NCI-H82 treated with DMSO at 0.1 percent for 48 hours (cell line): Measurements from ENCODE around the gene AMN.

ENCODE experiments used
- DNase-seq: peaks from one replicate; lab custom pipeline; 2025; ENCODE audit not compliant: unreplicated experiment; lab: John Stamatoyannopoulos, UW

The AMN gene

GRCh38 chr14:102927346-102927877 is 4.9 kb downstream of the AMN start:
- no peak for DNase-seq

DNA sequence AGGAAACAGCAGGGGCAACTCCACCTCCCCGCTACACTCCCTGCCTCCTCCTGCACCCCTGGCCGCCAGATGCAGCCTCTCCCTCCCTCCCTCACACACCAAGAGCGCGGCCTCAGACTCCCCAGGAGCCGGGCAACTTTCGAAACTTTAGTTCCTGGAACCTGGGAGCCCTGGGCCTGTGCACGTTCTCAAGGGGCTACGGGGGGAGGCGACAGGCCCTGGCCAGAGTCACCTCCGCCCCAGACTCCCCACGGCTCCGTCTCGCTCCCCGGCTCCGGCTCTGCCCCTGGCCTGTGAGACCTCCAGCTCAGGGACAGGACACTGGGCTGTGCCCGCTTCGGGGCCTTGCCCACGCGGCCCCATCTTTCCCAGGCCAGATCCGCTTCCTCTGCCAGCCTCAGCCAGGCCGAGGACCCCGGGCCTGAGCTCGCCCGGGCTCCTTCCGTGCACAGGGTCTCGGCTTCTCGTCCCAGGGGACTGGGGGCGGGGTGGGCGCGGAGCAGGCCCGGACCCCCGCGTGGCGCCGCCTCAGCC is 5.5 kb downstream of the AMN start:
- no peak for DNase-seq

DNA sequence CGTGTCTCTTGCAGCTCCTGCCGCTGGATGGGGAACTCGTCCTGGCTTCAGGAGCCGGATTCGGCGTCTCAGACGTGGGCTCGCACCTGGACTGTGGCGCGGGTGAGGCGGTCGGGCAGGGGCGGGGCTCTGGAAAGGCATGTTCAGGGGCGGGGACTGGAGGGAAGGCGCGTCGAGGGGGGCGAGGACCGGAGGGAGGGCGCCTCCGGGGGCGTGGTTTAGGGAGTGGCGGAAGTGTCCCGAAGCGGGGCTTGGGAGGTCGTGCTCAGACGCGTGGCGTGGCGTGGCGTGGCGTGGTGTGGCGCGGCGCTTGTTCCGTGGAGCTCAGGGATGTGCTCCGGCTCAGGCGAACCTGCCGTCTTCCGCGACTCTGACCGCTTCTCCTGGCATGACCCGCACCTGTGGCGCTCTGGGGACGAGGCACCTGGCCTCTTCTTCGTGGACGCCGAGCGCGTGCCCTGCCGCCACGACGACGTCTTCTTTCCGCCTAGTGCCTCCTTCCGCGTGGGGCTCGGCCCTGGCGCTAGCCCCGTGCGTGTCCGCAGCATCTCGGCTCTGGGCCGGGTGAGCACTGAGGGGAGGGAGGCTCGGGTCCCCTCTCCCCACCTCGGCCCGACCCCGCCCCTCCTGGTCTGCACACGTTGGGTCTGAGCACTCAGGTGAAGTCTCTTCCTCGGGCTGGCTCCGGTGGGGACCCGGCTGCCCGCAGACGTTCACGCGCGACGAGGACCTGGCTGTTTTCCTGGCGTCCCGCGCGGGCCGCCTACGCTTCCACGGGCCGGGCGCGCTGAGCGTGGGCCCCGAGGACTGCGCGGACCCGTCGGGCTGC is 6.2 kb downstream of the AMN start:
- peak; percentile 64 for DNase-seq

DNA sequence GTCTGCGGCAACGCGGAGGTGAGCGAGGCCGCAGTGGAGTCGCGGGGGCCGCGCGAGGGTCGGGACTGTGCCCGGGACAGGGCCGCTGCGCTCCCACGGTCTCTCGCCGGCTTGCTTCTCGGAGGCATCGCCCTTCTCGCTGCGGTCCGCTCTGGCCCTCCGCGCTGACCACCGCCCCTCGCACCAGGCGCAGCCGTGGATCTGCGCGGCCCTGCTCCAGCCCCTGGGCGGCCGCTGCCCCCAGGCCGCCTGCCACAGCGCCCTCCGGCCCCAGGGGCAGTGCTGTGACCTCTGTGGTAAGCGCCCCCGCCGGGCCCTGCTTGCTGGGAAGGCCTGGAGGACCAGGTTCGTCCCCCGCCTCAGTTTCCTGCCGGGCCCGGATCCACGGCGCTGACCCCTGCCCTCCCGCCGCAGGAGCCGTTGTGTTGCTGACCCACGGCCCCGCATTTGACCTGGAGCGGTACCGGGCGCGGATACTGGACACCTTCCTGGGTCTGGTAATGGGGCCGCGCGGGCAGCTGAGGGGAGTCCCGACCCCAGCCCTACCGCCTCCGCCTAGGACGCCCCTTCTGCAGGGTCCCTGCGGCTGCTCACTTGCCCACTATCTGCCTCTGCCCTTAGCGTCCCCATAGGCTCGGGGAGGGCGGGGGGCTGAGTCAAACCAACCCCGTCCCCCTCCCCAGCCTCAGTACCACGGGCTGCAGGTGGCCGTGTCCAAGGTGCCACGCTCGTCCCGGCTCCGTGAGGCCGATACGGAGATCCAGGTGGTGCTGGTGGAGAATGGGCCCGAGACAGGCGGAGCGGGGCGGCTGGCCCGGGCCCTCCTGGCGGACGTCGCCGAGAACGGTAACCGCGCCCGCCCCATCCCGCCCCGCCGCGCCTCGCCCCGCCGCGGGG is 7.0 kb downstream of the AMN start:
- DNase-seq, result no peak

DNA sequence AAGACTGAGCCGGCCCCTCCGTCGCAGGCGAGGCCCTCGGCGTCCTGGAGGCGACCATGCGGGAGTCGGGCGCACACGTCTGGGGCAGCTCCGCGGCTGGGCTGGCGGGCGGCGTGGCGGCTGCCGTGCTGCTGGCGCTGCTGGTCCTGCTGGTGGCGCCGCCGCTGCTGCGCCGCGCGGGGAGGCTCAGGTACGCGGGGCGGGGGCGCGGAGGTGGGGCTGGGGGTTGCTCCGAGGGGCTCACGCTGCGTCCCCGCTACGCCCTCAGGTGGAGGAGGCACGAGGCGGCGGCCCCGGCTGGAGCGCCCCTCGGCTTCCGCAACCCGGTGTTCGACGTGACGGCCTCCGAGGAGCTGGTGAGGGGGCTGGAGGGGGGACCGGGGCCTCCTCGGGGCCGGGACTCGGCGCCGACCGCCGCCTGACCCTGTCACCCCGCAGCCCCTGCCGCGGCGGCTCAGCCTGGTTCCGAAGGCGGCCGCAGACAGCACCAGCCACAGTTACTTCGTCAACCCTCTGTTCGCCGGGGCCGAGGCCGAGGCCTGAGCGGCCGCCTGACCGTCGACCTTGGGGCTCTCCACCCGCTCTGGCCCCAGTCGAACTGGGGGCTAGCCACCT is 7.8 kb downstream of the AMN start:
- no peak for DNase-seq

DNA sequence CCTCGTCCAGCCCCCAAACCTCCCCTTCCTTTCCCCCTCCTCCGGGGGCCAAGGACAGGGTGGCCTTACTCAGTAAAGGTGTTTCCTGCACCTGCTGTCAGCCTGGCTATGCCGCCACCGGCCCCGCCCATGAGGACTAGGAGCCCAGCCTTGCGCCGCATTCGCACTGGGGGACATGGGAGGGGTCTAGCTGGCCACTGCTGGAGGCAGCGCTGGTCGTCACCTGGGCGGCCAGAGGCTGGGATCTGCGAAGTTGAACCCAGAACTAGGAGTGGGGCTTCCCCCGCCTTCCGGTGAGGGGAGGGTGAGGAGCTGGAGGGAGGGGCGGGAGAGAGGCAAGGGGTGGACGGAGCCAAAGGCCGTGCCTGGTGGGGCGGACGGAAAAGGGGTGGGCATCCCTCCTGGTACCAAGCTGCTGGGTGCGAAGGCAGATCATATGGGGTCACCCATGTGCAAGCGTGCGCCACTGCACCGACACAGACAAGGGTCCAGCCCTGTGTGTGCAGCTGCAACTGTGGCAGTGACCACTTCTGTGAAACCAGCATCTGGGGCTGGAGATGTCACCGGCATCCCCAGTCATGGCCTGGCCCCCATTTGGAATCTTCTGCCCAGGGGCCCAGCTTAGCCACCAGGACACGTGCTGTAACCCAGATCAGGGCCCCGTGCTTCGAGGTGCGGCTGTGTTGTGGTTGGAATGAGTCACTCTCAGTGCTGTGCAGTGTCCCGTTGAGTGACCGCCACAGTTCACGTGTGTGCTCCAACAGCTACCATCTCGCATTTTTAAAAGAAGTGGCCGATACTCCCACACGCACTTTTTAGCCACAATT is 8.5 kb downstream of the AMN start:
- no peak for DNase-seq

GRCh38 chr14:102931580-102932285 is 9.3 kb downstream of the AMN start:
- no peak for DNase-seq

DNA sequence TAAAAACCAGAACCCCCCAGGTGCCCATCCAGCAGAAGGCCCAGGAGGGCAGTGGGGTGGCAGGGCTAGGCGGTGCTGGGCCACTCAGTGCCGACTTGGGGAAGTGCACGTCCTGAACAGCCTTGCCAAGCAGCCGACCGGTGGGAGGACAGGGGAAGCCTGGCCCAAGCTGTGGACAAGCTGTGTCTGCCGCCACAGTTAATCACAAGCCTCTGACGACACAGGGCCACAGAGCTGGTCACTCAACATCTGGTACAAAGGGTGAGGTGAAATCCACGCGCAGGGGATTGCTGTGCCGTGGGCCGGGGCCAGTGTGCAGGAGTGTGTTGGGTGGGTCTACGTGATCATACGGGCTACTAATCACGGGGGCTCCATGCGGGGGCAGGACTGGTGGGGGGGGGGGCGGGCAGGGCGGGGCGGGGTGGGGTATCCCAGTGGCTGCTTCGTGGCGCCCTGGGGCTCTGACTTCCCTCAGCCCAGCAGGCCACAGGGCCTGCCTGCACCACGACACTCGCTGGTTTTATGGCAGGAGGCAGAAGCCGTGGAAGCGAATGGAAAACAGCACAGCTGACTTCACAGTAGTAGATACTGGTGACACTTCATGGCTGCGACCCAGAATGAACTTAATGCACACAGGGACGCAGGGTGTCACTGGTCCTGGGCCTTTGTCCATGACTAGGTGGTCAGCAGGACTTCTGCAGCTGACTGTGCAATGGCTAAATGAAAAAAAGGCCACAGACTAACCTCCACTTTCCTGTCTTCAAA is 10.2 kb downstream of the AMN start:
- DNase-seq, result no peak

DNA sequence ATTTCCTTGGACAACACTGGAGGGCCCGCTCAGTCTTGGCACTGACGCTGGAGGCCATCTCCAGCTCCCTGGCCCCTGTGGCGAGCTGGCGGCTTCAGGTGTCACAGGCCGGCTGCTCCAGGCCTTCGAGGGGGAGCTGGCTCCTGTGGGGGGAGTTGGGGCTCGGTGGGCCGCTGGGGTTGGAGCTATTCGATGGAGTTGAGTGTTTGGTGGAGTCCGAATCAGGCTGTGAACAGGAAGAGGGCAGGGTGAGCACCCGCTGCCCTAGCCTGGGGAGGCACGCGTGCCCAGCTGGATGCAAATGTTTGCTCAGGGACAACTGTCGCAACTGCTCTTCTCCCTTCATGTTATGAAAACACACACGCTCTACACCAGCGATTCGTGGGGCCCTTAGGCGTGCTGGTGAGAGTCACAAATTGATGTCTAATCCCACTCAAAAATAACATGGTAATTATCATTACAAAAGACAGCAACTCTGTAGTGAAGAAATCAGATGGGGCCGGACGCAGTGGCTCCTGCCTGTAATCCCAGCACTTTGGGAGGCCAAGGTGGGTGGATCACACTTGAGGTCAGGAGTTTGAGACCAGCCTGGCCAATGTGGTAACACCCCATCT is 11.3 kb downstream of the AMN start:
- no peak for DNase-seq

- DNase-seq, result no peak
Observed at GRCh38 chr14:102935756-102936155, 13.3 kb downstream of the AMN start.

- no peak for DNase-seq
Observed at GRCh38 chr14:102937331-102938175, 15.1 kb downstream of the AMN start.

GRCh38 chr14:102938191-102938590 is 15.7 kb downstream of the AMN start:
- DNase-seq, result no peak

GRCh38 chr14:102939329-102939728 is 16.9 kb downstream of the AMN start:
- no peak for DNase-seq

DNA sequence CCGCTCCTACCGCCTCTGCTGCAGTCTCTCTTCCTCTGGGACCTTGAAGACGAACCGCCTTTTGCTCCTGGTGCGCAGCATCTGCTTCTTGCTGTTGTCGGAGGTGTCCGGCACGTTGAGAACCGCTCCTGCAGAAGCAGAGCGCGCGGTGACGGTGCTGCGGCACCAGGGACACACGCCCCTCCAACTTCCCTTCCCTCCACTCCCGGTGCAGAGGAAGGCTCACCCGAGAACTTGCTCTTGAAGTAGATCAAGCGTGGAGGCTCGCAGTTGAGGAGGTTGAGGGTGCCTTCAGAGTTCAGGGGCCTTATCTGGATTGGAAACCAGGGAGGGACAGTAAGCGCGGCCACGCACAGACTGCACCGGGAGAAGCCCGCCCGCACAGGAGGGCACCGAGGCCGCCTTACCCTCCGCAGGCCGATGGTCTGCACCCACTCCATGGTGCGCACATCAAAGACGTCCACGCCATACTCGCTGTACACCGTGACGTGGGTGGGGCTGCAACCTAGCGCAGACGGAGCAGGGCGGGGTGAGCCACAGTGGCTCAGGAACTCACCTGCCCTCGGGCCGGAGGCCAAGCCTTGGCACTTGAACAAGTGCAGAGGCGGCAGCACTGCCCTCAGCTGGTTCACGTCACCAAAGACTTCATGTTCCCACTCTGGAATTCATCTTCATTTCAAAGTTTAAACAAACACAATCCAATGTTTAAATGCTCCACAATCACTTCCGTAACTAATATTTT is 17.5 kb downstream of the AMN start:
- no peak for DNase-seq

DNA sequence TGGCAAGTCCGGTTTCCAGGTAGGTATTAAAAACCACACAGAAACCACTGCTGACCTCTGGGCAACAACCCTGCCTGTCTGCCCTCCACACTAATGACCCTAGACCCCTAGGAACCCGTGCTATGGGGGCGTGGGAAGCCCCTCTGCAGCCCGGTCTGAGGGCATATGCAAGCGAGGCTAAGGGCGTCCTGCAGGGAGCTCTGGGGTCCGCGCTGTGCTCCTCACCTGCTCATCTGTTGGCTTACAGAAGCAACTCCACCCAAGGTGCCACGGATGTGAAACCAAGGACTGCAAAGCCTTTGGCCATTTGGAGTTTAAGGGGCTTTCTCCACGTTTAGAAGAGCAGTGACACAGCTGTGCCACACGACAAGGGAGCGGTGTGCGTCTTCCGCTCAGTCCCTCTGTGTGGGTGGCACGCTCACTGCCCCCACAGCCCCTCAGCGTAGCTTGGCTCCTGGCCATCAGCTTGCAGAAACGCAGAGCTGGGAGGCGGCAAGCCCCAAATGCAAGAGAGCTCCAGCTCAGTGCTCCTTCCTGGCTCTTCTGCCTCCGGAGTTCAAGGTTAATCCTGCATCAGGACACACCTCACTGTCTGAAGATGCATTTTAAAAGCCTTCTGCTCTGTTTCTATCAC is 18.4 kb downstream of the AMN start:
- DNase-seq, result no peak

- no peak for DNase-seq
Observed at GRCh38 chr14:102941419-102942011, 19.1 kb downstream of the AMN start.
